M059J (cell line): ENCODE data around the gene FRG2B. TPM values are rescaled to one million over a fixed set of nuclear protein-coding genes. Genes with fewer than 3 reads are reported as not detected.
"Not testable (repeated sequence)": the region's sequence is repeated elsewhere in the genome, so short reads cannot be mapped to it uniquely, and the experiment has no call there.

Experiments
- DNase-seq: peaks from one replicate; pipeline ENCODE4 v3.0.0-alpha.2; 2012; ENCODE audit warnings: low read depth
- total RNA-seq: library from RNA; depleted of rRNA; stranded (reverse); fragments of >200 nt; shearing (Covaris generic); gene quantifications from 2 replicates; pipeline ENCODE4 v1.2.3, GENCODE V29; 2014; rRNA removed

The FRG2B gene
- total RNA-seq, 1 experiment from 2014 or later: not detected

GRCh38 chr10:133599869-133600268 is 26.7 kb downstream of the FRG2B start:
- not testable (repeated sequence) for DNase-seq

- DNase-seq: no peak
Measured at GRCh38 chr10:133592716-133593115, 33.9 kb downstream of the FRG2B start.

- no peak for DNase-seq
Measured at GRCh38 chr10:133590970-133591359, 35.6 kb downstream of the FRG2B start.

GRCh38 chr10:133590226-133590969 is 36.2 kb downstream of the FRG2B start:
- DNase-seq: no peak

- not testable (repeated sequence) for DNase-seq
Measured at GRCh38 chr10:133577037-133577436, 49.6 kb downstream of the FRG2B start.

Other genes with a start within 250 kb of the FRG2B start
- 2.1 and 4.0 TPM in 2 replicates for gene PAOX, start 247.5 kb downstream of the FRG2B start, total RNA-seq
- 22.4 and 26.8 TPM in 2 replicates for gene MTG1, start 232.6 kb downstream of the FRG2B start, total RNA-seq
- gene SPRN, start 202.2 kb downstream of the FRG2B start, total RNA-seq: not detected in 2 replicates
- gene SCART1, start 172.8 kb downstream of the FRG2B start, total RNA-seq: 0.20 TPM in 2 replicates
- gene CYP2E1, start 99.4 kb downstream of the FRG2B start, total RNA-seq: 0.42 TPM in 1 of 2 replicates, not detected in the other
- gene SYCE1, start 61.2 kb downstream of the FRG2B start, total RNA-seq: not detected in 2 replicates